H1 (cell line): Measurements from ENCODE around the gene ARHGAP25. TPM values are rescaled to one million over a fixed set of nuclear protein-coding genes. Genes with fewer than 3 reads are reported as not detected.
A peak's percentile ranks its signal among the peaks of the same experiment; 100 is the strongest.

Experiments used
- CTCF ChIA-PET: fragments of 300-600 bp; sonication (Branson Sonifier 250); formaldehyde crosslinking; loops from one replicate; lab custom pipeline; 2021; ENCODE audit not compliant: partially characterized antibody; lab: Charles Lee
- POLR2A ChIA-PET: fragments of 300-600 bp; sonication (Branson Sonifier 250); formaldehyde crosslinking; loops from one replicate; lab custom pipeline; 2021; ENCODE audit warnings: inconsistent platforms; ENCODE audit not compliant: partially characterized antibody; lab: Charles Lee
- DNase-seq, 2 experiments: peaks; one replicate each; pipeline versions ENCODE4 v3.0.0 to v3.0.0-alpha.2; 2010 to 2022; ENCODE audit warnings: low spot score in 2 of 2, low read depth in 1 of 2, mixed read lengths in 1 of 2
- FAIRE-seq: peaks from 2 replicates; lab custom pipeline; 2011; peaks lifted over from hg19 to GRCh38; lab: Jason Lieb, UNC
- H2AFZ ChIP-seq: 2 replicates; pipeline ENCODE4 v1.8.1; 2012; ENCODE audit warnings: low read length, inconsistent platforms
- H2AK5ac ChIP-seq: 2 replicates; pipeline ENCODE4 v1.6.1; 2013; ENCODE audit warnings: low read depth, low read length
- H2BK120ac ChIP-seq: replicated peaks from 2 replicates; pipeline ENCODE3; 2013; ENCODE audit warnings: low read depth, low read length, inconsistent platforms
- H2BK12ac ChIP-seq: 2 replicates; pipeline ENCODE4 v1.6.1; 2013; ENCODE audit warnings: low read depth, low read length
- H2BK15ac ChIP-seq: 2 replicates; pipeline ENCODE4 v1.6.1; 2013; ENCODE audit warnings: low read length
- H2BK20ac ChIP-seq: 2 replicates; pipeline ENCODE4 v1.6.1; 2013; ENCODE audit warnings: low read length
- H2BK5ac ChIP-seq: 2 replicates; pipeline ENCODE4 v1.6.1; 2013; ENCODE audit warnings: low read depth, low read length
- H3K14ac ChIP-seq: 2 replicates; pipeline ENCODE4 v1.6.1; 2013; ENCODE audit warnings: inconsistent platforms; ENCODE audit not compliant: insufficient read length
- H3K18ac ChIP-seq: 2 replicates; pipeline ENCODE4 v1.6.1; 2013; ENCODE audit warnings: low read length; ENCODE audit errors: extremely low read depth
- H3K23ac ChIP-seq: 2 replicates; pipeline ENCODE4 v1.6.1; 2013; ENCODE audit warnings: inconsistent platforms; ENCODE audit not compliant: insufficient read length
- H3K23me2 ChIP-seq: 2 replicates; pipeline ENCODE4 v1.6.1; 2013; ENCODE audit warnings: low read depth, low read length
- H3K27ac ChIP-seq: 2 replicates; pipeline ENCODE4 v1.6.1; 2011; ENCODE audit warnings: low read depth, low read length, inconsistent platforms
- H3K27me3 ChIP-seq, 4 experiments: replicated peaks in 1 of 4; 1 replicate in 1 of 4; 2 replicates in 3 of 4; pipeline versions ENCODE4 v1.6.1 to v1.8.1; 2011 to 2013; ENCODE audit warnings: low read length in 3 of 4, mild to moderate bottlenecking in 3 of 4, inconsistent platforms in 2 of 4, mixed read lengths in 2 of 4, moderate library complexity in 1 of 4; ENCODE audit not compliant: control insufficient read depth in 3 of 4, insufficient read depth in 3 of 4; ENCODE audit errors: extremely low read depth in 1 of 4
- H3K36me3 ChIP-seq, 4 experiments: 2 replicates each; pipeline versions ENCODE4 v1.6.1 to v1.8.1; 2011 to 2013; ENCODE audit warnings: mild to moderate bottlenecking in 4 of 4, low read length in 3 of 4, moderate library complexity in 2 of 4, control low read depth in 1 of 4, inconsistent platforms in 1 of 4; ENCODE audit not compliant: insufficient read depth in 4 of 4, control insufficient read depth in 2 of 4
- H3K4ac ChIP-seq: replicated peaks from 2 replicates; pipeline ENCODE3; 2013; ENCODE audit warnings: low read length, low read depth, mixed read lengths, inconsistent platforms; ENCODE audit not compliant: insufficient read length
- H3K4me1 ChIP-seq, 4 experiments: replicated peaks in 1 of 4; 1 replicate in 1 of 4; 2 replicates in 3 of 4; pipeline versions ENCODE4 v1.6.1 to v1.8.1; 2011 to 2013; ENCODE audit warnings: low read length in 3 of 4, inconsistent platforms in 2 of 4, mixed read lengths in 1 of 4; ENCODE audit not compliant: insufficient read depth in 4 of 4, control insufficient read depth in 3 of 4
- H3K4me2 ChIP-seq, 2 experiments: 2 replicates each; pipeline versions ENCODE4 v1.6.1 to v1.8.1; 2011 to 2013; ENCODE audit warnings: low read depth in 2 of 2, low read length in 2 of 2, control low read depth in 1 of 2, inconsistent platforms in 1 of 2, mild to moderate bottlenecking in 1 of 2; ENCODE audit not compliant: insufficient read depth in 1 of 2
- H3K4me3 ChIP-seq, 4 experiments: fragments of 200-600, 300-600 bp in 1 of 4; sonication (generic), shearing (Covaris generic), sonication (Bioruptor Twin) in 1 of 4; 2 replicates each; pipeline versions ENCODE4 v1.5.1 to v1.8.1; 2011 to 2016; ENCODE audit warnings: low read length in 4 of 4, low read depth in 3 of 4, control low read depth in 2 of 4, inconsistent platforms in 2 of 4, mild to moderate bottlenecking in 2 of 4, mixed read lengths in 1 of 4, moderate library complexity in 1 of 4; ENCODE audit not compliant: insufficient read depth in 2 of 4; ENCODE audit errors: extremely low read depth in 1 of 4
- H3K56ac ChIP-seq: replicated peaks from 2 replicates; pipeline ENCODE3; 2013; ENCODE audit warnings: low read depth, mild to moderate bottlenecking, mixed read lengths, low read length, inconsistent platforms; ENCODE audit not compliant: insufficient read length
- H3K79me1 ChIP-seq: 2 replicates; pipeline ENCODE4 v1.6.1; 2013; ENCODE audit warnings: low read depth, low read length, control low read depth
- H3K79me2 ChIP-seq, 2 experiments: 2 replicates each; pipeline versions ENCODE4 v1.6.1 to v1.8.1; 2012 to 2013; ENCODE audit warnings: low read length in 2 of 2, mild to moderate bottlenecking in 2 of 2, inconsistent platforms in 1 of 2; ENCODE audit not compliant: insufficient read depth in 2 of 2, control insufficient read depth in 1 of 2
- H3K9ac ChIP-seq, 4 experiments: replicated peaks in 1 of 4; 1 replicate in 1 of 4; 2 replicates in 3 of 4; pipeline versions ENCODE4 v1.6.1 to v1.8.1; 2011 to 2013; ENCODE audit warnings: low read depth in 3 of 4, low read length in 3 of 4, control low read depth in 2 of 4, mild to moderate bottlenecking in 2 of 4, moderate library complexity in 2 of 4, inconsistent platforms in 1 of 4; ENCODE audit errors: extremely low read depth in 1 of 4
- H3K9me3 ChIP-seq, 2 experiments: 2 replicates each; pipeline versions ENCODE4 v1.6.1 to v1.8.1; 2012 to 2013; ENCODE audit warnings: mild to moderate bottlenecking in 2 of 2, moderate library complexity in 2 of 2, control low read depth in 1 of 2, inconsistent platforms in 1 of 2, low read depth in 1 of 2, low read length in 1 of 2, mixed read lengths in 1 of 2; ENCODE audit not compliant: insufficient read depth in 2 of 2
- H4K20me1 ChIP-seq, 2 experiments: replicated peaks in 1 of 2; 2 replicates each; pipeline versions ENCODE3 to v1.8.1; 2011 to 2013; ENCODE audit warnings: inconsistent platforms in 2 of 2, low read length in 2 of 2, mild to moderate bottlenecking in 1 of 2; ENCODE audit not compliant: insufficient read depth in 2 of 2, control insufficient read depth in 1 of 2
- H4K5ac ChIP-seq: 2 replicates; pipeline ENCODE4 v1.6.1; 2013; ENCODE audit warnings: low read length, low read depth, mixed read lengths, inconsistent platforms; ENCODE audit not compliant: insufficient read length
- H4K8ac ChIP-seq: 2 replicates; pipeline ENCODE4 v1.8.0; 2013; ENCODE audit warnings: mild to moderate bottlenecking, moderate library complexity, low read length, inconsistent platforms; ENCODE audit not compliant: insufficient read depth; ENCODE audit errors: extremely low read depth
- H4K91ac ChIP-seq: replicated peaks from 2 replicates; pipeline ENCODE3; 2013; ENCODE audit warnings: low read length, mixed read lengths, inconsistent platforms; ENCODE audit not compliant: insufficient read length
- CTBP2 ChIP-seq: IDR thresholded peaks from 2 replicates; pipeline ENCODE4 v1.7.0; 2011; ENCODE audit warnings: borderline replicate concordance, mild to moderate bottlenecking, moderate library complexity, mixed read lengths, low read length; ENCODE audit not compliant: insufficient read depth, insufficient read length
- EP300 ChIP-seq, 2 experiments: IDR thresholded peaks; 1 replicate in 1 of 2; 2 replicates in 1 of 2; pipeline ENCODE4 v1.6.1; 2011 to 2012; ENCODE audit warnings: low read depth in 2 of 2, low read length in 2 of 2, mild to moderate bottlenecking in 2 of 2, borderline replicate concordance in 1 of 2, inconsistent platforms in 1 of 2, moderate library complexity in 1 of 2
- GTF2F1 ChIP-seq: IDR thresholded peaks from 2 replicates; pipeline ENCODE4 v1.6.1; 2012; ENCODE audit warnings: low read depth, low read length, improper control_type of control experiment, borderline replicate concordance
- KDM1A ChIP-seq: fragments of 200-600, 300-600 bp; sonication (generic); IDR thresholded peaks from 2 replicates; pipeline ENCODE4 v1.7.1; 2016; ENCODE audit warnings: mild to moderate bottlenecking, low read length, borderline replicate concordance
- KDM5A ChIP-seq: fragments of 200-600 bp; IDR thresholded peaks from 2 replicates; pipeline ENCODE4 v1.7.1; 2012; ENCODE audit warnings: mild to moderate bottlenecking, low read length, inconsistent platforms, mixed read lengths
- MAFK ChIP-seq: IDR thresholded peaks from 2 replicates; pipeline ENCODE4 v1.6.1; 2012; ENCODE audit warnings: low read depth, mild to moderate bottlenecking, improper control_type of control experiment, low read length
- SIRT6 ChIP-seq: IDR thresholded peaks from one replicate; pipeline ENCODE4 v1.7.1; 2012; ENCODE audit warnings: low read length, inconsistent platforms
- SP4 ChIP-seq: IDR thresholded peaks from 2 replicates; pipeline ENCODE4 v1.6.1; 2012; ENCODE audit warnings: low read length, inconsistent platforms
- TBP ChIP-seq: IDR thresholded peaks from 2 replicates; pipeline ENCODE4 v1.6.1; 2011; ENCODE audit warnings: low read depth, low read length, improper control_type of control experiment
- WGBS, 2 experiments: shearing (Covaris generic) in 1 of 2; methylation state at CpG; one replicate each; pipeline versions ENCODE4 v1.1.6 to v1.1.7; 2013 to 2015; ENCODE audit warnings: low lambda C conversion rate in 2 of 2, mixed read lengths in 2 of 2, inconsistent platforms in 1 of 2, low coverage in 1 of 2, missing lambda C conversion rate in 1 of 2; ENCODE audit not compliant: insufficient replicate concordance in 2 of 2, insufficient coverage in 1 of 2, insufficient read length in 1 of 2; ENCODE audit errors: extremely low coverage in 1 of 2, missing lambda C conversion rate in 1 of 2; 5-methylcytosine and 5-hydroxymethylcytosine counted together
- polyA plus RNA-seq, 7 experiments: library from polyadenylated mRNA; depleted of rRNA in 3 of 7; stranded (reverse) in 5 of 7; unstranded in 2 of 7; fragments of >200 nt in 5 of 7; fragments of 200-250 nt in 2 of 7; gene quantifications; 1 replicate in 5 of 7; 2 replicates in 1 of 7; 4 replicates in 1 of 7; pipeline versions ENCODE4 v1.2.1 to v1.2.3, GENCODE V29; 2011 to 2013; ENCODE audit warnings: missing spikeins in 2 of 7, mixed read lengths in 2 of 7
- total RNA-seq: library from RNA; stranded (reverse); fragmentation: NEBNext Ultra II Directional; extraction: Animal tissue kit (Norgen Biotek cat#: 25700); gene quantifications from 2 replicates; pipeline ENCODE4 v1.2.1, GENCODE V29; 2021
- TF ChIP-seq, protein P1 (sequence below): IDR thresholded peaks from 2 replicates; pipeline ENCODE4 v1.6.1; 2012; ENCODE audit warnings: inconsistent platforms
- TF ChIP-seq, protein P2 (sequence below): IDR thresholded peaks from 2 replicates; pipeline ENCODE4 v1.6.1; 2012; ENCODE audit warnings: low read length, inconsistent platforms

The ARHGAP25 gene
- total and polyA plus RNA-seq, 2 of the 8 experiments (the other 6 are each of a cell fraction or from before 2014, with no cell fraction given) = 1.00 to 1.2 TPM

DNA sequence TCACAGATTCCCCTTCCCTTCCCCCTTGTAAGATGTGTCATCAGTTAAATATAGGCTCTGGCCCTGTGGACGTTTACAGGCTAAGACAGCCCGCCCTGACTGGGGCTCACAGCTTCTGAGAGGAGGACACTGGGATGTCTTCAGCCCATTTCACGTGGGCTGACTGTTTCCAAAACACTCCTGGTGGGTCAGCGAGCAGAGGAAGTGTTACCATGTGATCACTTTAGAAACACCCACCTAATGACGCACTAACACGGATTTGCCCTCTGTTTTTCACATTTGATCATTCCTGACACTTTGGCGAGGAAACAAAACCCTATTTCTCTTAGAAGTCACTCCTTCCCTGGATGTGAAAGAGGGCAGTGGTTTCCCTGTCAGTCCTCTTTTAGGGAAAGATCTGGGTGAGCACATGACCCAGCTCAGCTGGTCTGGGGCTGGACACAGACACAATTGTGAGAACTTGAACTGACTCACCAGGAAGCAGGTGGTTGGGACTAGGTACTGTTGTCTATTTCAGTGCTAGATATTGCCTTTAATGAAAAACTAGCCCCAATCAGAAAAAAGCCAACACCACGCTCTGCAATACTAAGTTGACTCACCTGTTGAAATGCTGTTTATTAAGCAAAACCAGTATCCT is 97.7 kb downstream of the ARHGAP25 start:
- ChIA-PET POLR2A (no interaction called here), CTCF (interaction anchor here (1.0 to 1.1 kb wide), 2 partner anchors 80 to 344 kb away, joined by 3 to 4 read pairs; no protein-coding TSS in a partner anchor)
- Histone ChIP-seq H2AFZ (peak overlapping the region; percentile 74; the same call in 1 of the 2 replicates), H3K18ac (no peak overlapping the region), H3K79me2 (no peaks in the 10 kb centered on the region), H3K27me3 (no peaks in the 10 kb centered on the region), H3K4me3 (no peak overlapping the region), H3K14ac (no peak overlapping the region), H4K20me1 (no peaks in the 10 kb centered on the region), H2BK12ac (no peak overlapping the region), H3K4ac (no peak overlapping the region), H4K8ac (no peak overlapping the region), H4K91ac (no peak overlapping the region), H3K56ac (no peak overlapping the region), H3K23me2 (no peaks in the 10 kb centered on the region), H3K23ac (no peak overlapping the region), H2BK15ac (no peak overlapping the region), H3K27ac (no peak overlapping the region), H2AK5ac (no peak overlapping the region), H4K5ac (no peak overlapping the region), H2BK120ac (no peak overlapping the region), H3K9ac (no peak overlapping the region), H3K36me3 (no peaks in the 10 kb centered on the region), H3K4me1 (peaks cover 0 to 1% (median 0%) of the 10 kb centered on the region in 4 experiments; a peak in 1 of 7 replicates), H3K4me2 (no peak overlapping the region), H2BK5ac (no peak overlapping the region), H3K79me1 (no peaks in the 10 kb centered on the region), H2BK20ac (no peak overlapping the region), H3K9me3 (no peaks in the 10 kb centered on the region)
- FAIRE-seq = no peak
- WGBS, 2 experiments = 88% methylated on average over 8 of the region's 8 CpGs; no CpG with 5 or more reads in 1 of the 2 experiments
- peak in 1 of 2 experiments; percentile 38 for DNase-seq
- TF ChIP-seq CTBP2 = no peak
- TF ChIP-seq, protein P1, sequence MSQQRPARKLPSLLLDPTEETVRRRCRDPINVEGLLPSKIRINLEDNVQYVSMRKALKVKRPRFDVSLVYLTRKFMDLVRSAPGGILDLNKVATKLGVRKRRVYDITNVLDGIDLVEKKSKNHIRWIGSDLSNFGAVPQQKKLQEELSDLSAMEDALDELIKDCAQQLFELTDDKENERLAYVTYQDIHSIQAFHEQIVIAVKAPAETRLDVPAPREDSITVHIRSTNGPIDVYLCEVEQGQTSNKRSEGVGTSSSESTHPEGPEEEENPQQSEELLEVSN = no peak
- no peak for TF ChIP-seq KDM5A
- no peak for TF ChIP-seq EP300 (IDR thresholded peaks at IDR 0.05; ENCODE audit: borderline replicate concordance in 1 of 2, low read depth in 2 of 2, low read length in 2 of 2)
- TF ChIP-seq GTF2F1 = no peak
- TF ChIP-seq MAFK = no peak
- no peak for TF ChIP-seq KDM1A
- TF ChIP-seq, protein P2, sequence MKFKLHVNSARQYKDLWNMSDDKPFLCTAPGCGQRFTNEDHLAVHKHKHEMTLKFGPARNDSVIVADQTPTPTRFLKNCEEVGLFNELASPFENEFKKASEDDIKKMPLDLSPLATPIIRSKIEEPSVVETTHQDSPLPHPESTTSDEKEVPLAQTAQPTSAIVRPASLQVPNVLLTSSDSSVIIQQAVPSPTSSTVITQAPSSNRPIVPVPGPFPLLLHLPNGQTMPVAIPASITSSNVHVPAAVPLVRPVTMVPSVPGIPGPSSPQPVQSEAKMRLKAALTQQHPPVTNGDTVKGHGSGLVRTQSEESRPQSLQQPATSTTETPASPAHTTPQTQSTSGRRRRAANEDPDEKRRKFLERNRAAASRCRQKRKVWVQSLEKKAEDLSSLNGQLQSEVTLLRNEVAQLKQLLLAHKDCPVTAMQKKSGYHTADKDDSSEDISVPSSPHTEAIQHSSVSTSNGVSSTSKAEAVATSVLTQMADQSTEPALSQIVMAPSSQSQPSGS = no peak
- TF ChIP-seq TBP = no peak
- no peak for TF ChIP-seq SIRT6
- TF ChIP-seq SP4 = no peak
